HT1080 (cell line): ENCODE results near the gene GRAPL. TPM values are rescaled to one million over a fixed set of nuclear protein-coding genes. Genes with fewer than 3 reads are reported as not detected.
"Not testable (repeated sequence)": the region's sequence is repeated elsewhere in the genome, so short reads cannot be mapped to it uniquely, and the experiment has no call there.

Experiments used
- DNase-seq: peaks from one replicate; pipeline ENCODE4 v3.0.0-alpha.2; 2015; ENCODE audit warnings: low read depth
- total RNA-seq: library from RNA; depleted of rRNA; stranded (reverse); fragments of >200 nt; shearing (Covaris generic); gene quantifications from 2 replicates; pipeline ENCODE4 v1.2.3, GENCODE V29; 2014; rRNA removed

GRAPL gene
- total RNA-seq, 1 experiment from 2014 or later: not detected

- DNase-seq: not testable (repeated sequence)
Observed at GRCh38 chr17:19187883-19188869, 60.8 kb downstream of the GRAPL start.

GRCh38 chr17:19188870-19189708 lies 61.7 kb downstream of the GRAPL start:
- DNase-seq: not testable (repeated sequence)

GRCh38 chr17:19189781-19190405 lies 62.5 kb downstream of the GRAPL start:
- not testable (repeated sequence) for DNase-seq

- DNase-seq: not testable (repeated sequence)
Observed at GRCh38 chr17:19196382-19197204, 69.2 kb downstream of the GRAPL start.

GRCh38 chr17:19202448-19202847 lies 75.1 kb downstream of the GRAPL start:
- not testable (repeated sequence) for DNase-seq

DNA sequence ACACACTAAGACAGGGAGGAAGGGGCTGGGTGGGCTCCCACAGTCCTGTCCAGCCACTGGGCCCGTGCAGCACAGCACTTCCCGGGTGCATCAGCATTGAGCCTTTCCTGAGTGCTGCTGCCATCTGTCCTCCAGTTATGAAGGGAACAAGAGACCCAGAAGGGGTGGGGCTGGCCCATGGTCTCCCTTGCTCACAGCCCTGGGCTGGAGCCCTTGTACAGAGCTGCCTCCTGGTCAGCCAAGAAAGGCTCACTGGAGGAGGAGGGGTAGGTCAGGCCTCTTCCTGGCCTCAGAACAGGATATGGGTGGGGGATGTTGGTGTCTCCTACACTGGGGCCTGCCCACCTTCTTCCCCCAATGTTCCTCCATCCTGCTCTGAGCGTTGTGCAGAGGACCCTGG lies 76.0 kb downstream of the GRAPL start:
- DNase-seq: not testable (repeated sequence)

Other genes with a start within 250 kb of the GRAPL start
- not detected in 2 replicates for gene SLC5A10, start 175.4 kb upstream of the GRAPL start, total RNA-seq
- 20.2 and 21.0 TPM in 2 replicates for gene FAM83G, start 122.8 kb upstream of the GRAPL start, total RNA-seq
- gene GRAP, start 80.6 kb upstream of the GRAPL start, total RNA-seq: 0.11 and 0.23 TPM in 2 replicates
- 13.5 and 15.8 TPM in 2 replicates for gene EPN2, start 109.8 kb downstream of the GRAPL start, total RNA-seq
- 33.8 and 39.7 TPM in 2 replicates for gene B9D1, start 235.1 kb downstream of the GRAPL start, total RNA-seq